Activated CD4-positive, alpha-beta T cell treated with anti-CD3 and anti-CD28 coated beads, Interleukin-2, amount 50 U/mL, for 16 hours (primary cell): ENCODE data around the gene FOSL2.
A peak's percentile ranks its signal among the peaks of the same experiment; 100 is the strongest.

Experiments
- DNase-seq: peaks from one replicate; pipeline ENCODE4 v3.0.0-alpha.2; 2020

Gene FOSL2

DNA sequence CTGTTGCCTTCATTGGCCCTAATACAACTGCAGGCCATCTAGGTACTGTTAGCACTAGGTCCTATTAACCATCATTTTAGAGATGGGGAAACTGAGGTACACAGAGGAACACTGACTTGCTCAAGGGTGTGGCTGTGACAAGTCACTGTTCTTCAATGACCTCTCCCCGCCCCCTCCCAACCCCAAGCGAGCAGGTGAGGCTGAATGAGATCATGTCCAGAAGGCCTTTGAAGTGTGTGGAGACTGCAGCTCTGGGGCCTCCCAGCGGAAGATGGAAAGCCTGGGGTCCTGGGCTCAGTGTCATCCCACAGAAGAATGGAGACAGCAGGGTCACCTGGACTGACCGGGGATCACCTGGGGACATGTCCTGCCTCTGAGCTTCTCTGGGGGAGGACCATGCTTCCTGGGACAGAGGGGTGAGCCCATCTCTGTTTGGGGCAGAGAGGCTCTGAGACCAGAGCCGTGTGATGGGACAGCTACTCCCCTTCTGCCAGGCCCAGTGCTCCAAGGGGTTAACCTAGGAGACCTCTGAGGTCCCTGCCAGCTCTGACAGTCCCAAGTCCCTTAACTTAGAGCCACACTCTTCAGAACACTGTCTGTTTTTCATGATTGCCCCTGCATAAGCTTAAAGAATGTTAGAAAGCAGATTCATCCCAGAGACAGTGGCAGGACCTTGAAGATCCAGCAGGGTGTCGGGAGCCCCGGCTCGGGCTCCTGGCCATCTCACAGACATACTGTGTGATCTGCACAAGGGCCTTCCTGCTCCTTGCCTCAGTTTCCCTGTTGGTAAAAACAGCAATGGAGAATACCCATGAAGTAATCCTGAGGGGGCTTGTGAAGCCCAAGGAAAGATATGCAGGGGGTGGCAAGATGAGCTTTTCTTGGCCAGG is 16.7 kb upstream of the FOSL2 start:
- no peak for DNase-seq

DNA sequence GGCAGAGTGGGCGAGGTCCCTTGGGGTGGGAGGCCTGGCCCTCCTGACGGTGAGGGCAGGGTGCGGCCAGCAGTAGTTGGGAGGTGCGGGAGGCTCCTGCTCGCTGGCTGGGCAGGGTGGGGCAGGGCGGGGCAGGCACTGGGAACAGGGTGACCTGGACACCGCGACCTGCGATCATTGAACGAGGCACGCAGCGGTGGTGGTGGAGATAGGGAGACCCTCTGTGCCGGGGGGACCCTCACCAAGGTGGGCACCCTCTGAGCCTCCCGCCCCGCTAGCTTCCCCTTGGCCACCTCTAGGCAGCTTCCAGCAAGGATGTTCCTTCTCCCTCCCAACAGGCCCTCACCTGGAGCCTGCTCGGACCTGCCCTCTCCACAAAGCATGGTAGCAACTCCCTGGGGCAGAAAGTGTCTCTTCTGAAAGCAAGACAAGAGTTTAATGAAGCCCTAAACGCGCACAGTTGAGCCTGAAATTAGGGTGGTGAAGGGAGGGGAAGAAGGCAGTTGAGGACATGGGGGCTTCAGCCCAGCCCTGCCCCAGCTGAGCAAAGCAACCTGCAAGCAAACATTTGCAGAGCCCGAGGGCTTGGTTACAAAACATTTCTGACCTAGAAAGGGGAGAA is 15.4 kb upstream of the FOSL2 start:
- no peak for DNase-seq

GRCh38 chr2:28377984-28378678 is 14.5 kb upstream of the FOSL2 start:
- no peak for DNase-seq

DNA sequence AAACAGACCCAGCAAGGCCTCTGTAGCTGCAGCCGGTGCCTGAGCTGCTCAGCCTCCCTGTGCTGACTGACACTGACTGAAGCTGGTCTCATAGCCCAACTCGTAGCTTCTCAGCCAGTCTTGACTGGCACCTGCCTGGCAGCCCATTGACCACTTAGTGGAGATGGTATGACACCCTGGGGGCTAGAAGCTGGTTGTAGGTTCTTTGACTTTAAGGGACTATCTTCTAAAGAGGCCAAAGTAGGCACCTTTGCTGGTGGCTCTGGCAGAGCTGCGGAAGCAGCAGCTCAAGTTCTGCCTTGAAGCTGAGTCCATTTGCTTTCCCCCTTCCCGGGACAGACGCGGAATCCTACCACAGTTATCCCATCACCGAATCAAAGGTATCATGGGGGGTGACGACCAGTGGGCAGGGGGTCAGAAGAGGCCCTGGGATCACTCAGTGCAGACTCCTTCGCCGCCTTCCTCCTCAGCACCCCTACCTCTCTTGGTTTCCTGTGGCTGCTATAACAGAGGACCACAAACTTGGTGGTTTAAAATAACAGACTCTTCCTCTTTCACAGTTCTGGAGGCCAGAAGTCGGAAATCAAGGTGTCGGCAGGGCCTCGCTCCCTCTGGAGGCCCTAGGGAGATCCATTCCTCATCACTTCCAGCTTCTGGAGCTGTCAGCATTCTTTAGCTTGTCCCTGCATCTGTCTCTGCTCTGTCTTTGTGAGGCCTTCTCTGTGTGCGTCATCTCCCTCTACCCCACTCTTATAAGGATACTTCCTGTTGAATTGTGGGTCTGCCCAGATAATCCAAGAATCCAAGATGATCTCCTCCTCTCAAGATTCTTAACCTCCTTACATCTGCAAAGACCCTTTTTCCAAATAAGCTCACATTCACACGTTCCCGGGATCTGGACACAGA is 13.7 kb upstream of the FOSL2 start:
- DNase-seq = no peak

DNA sequence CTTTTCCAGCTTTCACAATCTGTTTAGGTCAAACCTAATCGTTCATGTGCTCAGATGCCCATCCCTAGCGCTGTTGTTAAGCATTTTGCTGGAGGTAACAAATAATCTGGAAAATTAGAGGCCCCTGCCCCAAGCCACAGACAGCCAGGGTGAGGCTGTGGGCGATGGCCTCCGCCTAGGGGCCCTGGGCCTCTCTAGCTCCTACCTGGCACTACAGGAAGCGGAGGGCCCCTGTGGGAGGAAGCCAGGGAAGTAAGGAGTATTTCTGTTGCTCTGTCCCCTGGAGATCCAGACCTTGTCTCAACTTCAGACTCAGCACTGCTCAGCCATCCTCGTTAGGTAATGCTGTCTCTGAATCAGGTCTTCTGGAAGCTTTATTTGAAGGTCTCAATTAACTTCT is 12.4 kb upstream of the FOSL2 start:
- DNase-seq = no peak

- DNase-seq = no peak
These were observed 11.2 kb upstream of the FOSL2 start for GRCh38 chr2:28381225-28382180.

DNA sequence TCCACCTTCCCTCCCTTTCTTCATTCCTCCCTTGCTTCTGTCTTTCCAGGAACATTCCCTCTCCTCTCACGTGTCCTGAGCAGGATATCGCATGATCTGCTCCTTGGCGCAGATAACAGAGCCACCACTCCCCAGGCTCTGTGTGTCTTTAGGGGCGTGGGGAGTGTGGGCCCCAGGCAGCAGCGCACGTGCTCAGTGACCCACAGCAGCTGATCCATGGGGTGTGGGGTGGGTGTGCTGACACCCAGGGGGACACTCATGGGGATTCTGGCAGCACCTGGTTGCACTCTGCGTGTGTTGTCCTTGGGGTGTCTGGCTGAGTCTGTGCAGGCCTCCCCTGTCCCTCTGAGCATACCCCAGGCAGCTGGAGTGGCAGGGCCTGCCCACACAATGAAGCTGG is 9.9 kb upstream of the FOSL2 start:
- DNase-seq = no peak

DNA sequence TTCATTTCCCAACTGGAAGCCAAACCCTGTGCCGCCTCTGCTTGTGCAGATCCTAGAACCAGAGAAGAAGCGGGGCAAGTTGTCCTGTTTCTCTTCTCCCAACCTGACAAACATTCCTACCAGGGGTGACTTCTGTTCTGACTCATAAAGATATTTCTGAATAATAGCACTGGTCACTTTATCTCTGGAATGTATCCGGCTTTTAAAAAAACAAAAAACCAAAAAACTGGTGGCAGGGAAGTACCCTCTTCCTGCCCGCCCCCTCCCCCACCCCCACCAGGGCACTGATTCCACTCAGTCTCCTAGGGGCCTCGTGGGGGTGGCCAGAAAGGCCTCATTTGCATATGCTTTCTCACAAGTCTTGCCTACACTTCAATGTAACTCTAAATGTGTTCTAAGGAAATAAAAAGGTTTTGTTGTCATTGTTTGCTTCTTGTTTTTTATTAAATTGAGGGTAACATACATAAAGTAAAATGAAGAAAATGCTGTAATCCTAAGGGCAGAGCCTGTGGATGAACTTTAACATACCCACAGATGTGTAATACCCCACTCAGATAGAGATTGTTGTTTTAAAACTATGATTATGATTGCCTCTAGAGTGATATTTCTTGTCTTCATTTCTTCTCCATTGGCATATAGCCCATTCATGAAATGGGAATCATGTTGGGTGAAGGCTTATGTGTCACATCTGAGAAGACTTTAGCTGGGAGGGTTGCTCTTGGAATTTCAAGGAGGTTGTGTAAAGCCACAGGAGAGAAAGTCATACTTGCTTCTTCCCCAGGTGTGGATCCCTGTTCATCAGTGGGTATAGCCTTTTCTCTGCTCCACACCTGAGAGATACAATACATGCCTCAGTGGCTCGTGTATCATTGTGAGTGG is 5.3 kb upstream of the FOSL2 start:
- no peak for DNase-seq

- no peak for DNase-seq
These were observed 3.0 kb upstream of the FOSL2 start for GRCh38 chr2:28389399-28390240.

GRCh38 chr2:28390241-28390745 is 2.4 kb upstream of the FOSL2 start:
- peak; percentile 92 for DNase-seq

DNA sequence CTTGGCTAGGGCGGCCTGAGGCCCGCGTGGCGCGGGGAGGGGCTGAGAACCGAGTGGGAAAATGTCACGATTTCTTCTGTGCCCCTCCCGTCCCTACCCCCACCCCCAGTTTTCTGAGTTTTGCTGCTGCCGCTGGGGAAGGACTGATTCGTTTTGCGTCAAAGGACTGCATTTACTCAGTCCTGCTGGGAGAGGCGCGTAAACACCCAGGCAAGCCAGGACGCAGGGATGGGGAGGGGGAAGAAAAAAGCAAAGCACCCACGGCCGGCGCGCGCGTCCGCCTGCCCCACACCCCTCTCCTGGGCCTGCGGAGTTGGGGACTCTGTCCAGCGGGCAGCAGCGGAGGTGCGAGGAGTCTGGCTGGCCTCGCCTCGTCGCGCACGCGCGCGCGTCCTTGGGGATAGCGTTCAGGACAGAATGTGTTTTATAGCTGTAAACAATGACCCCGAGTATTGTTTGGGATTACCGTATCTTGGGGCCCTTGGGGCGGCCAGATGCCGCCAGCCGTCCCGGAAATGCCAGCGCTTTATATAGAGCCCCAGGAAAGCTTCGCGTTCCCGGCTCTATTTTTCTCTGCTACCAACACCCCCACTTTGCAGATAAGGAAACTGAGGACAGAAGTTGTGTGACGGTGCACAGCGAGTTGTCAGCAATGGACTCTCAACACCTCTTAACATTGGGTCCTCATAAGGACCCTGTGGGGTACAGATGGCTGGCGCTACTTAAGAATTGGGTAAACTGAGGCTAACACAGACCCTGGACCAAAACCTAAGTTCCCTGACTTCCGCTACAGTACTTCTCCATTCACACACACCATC is 1.7 kb upstream of the FOSL2 start:
- no peak for DNase-seq

GRCh38 chr2:28391564-28392296 is 928 bp upstream of the FOSL2 start:
- DNase-seq = peak; percentile 84

DNA sequence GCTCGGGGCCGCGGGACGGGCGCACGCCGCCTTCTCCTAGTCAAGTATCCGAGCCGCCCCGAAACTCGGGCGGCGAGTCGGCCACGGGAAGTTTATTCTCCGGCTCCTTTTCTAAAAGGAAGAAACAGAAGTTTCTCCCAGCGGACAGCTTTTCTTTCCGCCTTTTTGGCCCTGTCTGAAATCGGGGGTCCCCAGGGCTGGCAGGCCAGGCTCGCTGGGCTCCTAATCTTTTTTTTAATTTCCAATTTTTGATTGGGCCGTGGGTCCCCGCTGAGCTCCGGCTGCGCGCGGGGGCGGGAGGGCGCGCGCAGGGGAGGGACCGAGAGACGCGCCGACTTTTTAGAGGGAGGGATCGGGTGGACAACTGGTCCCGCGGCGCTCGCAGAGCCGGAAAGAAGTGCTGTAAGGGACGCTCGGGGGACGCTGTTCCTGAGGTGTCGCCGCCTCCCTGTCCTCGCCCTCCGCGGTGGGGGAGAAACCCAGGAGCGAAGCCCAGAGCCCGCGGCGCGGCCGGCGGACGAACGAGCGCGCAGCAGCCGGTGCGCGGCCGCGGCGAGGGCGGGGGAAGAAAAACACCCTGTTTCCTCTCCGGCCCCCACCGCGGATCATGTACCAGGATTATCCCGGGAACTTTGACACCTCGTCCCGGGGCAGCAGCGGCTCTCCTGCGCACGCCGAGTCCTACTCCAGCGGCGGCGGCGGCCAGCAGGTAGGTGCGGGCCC is 617 bp downstream of the FOSL2 start:
- peak; percentile 60 for DNase-seq

DNA sequence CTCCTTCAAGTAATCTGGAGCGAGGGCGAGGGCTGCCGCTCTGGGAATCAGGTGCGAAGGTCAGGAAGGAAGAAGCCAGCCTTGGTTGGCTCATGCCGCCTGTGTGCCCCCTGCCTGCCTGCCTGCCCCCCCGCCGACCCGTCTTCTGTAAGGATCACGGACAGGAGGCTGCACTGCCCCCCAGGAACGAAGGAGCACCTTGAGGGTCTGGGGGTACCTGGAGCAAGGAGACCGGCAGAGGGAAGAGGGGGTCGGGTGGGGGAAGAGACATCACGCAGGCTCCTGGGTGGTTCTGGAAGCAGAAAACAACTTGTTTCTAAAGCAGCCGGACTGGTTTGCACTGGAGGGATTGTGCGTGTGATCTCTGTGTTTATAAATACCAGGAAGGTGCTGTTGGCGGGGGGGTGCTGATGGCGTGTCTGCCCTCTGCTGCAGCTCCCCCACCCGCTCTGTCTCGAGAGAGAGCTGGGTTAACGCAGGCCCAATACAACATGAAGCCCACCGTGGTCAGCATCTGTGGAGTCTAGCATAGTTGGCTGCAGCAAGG is 1.7 kb downstream of the FOSL2 start:
- no peak for DNase-seq

GRCh38 chr2:28394997-28395333 is 2.3 kb downstream of the FOSL2 start:
- no peak for DNase-seq

GRCh38 chr2:28395334-28396061 is 2.8 kb downstream of the FOSL2 start:
- no peak for DNase-seq
